Astrocyte (in vitro differentiated cells and primary cell): ENCODE data around the gene SC5D. TPM values are rescaled to one million over a fixed set of nuclear protein-coding genes. Genes with fewer than 3 reads are reported as not detected.

Experiments used
- DNase-seq: peaks from one replicate; pipeline ENCODE4 v3.0.0-alpha.2; 2010; ENCODE audit warnings: low read depth
- FAIRE-seq: peaks from 2 replicates; lab custom pipeline; 2011; peaks lifted over from hg19 to GRCh38; lab: Jason Lieb, UNC
- H2AFZ ChIP-seq: 2 replicates; pipeline ENCODE4 v1.6.0; 2012; ENCODE audit warnings: low read depth, low read length, inconsistent platforms
- H3K27ac ChIP-seq: 2 replicates; pipeline ENCODE4 v1.5.1; 2011; ENCODE audit warnings: low read depth, low read length, inconsistent platforms
- H3K27me3 ChIP-seq: 2 replicates; pipeline ENCODE4 v1.6.0; 2011; ENCODE audit warnings: low read length, inconsistent platforms; ENCODE audit not compliant: insufficient read depth
- H3K36me3 ChIP-seq: 2 replicates; pipeline ENCODE4 v1.5.1; 2011; ENCODE audit warnings: low read length, inconsistent platforms; ENCODE audit not compliant: insufficient read depth
- H3K4me1 ChIP-seq: 2 replicates; pipeline ENCODE4 v1.5.1; 2011; ENCODE audit warnings: low read length, inconsistent platforms; ENCODE audit not compliant: insufficient read depth
- H3K4me2 ChIP-seq: 2 replicates; pipeline ENCODE4 v1.6.0; 2012; ENCODE audit warnings: low read length, inconsistent platforms
- H3K4me3 ChIP-seq: 2 replicates; pipeline ENCODE4 v1.5.1; 2011; ENCODE audit warnings: low read depth, mild to moderate bottlenecking, low read length, inconsistent platforms; ENCODE audit not compliant: insufficient read depth
- H3K79me2 ChIP-seq: 2 replicates; pipeline ENCODE4 v1.6.0; 2012; ENCODE audit warnings: mild to moderate bottlenecking, low read length, inconsistent platforms; ENCODE audit not compliant: insufficient read depth
- H3K9ac ChIP-seq: 2 replicates; pipeline ENCODE4 v1.6.0; 2012; ENCODE audit warnings: mild to moderate bottlenecking, low read length, inconsistent platforms
- H3K9me3 ChIP-seq: 2 replicates; pipeline ENCODE4 v1.5.1; 2012; ENCODE audit warnings: low read depth, mild to moderate bottlenecking, low read length, inconsistent platforms; ENCODE audit not compliant: insufficient read depth
- H4K20me1 ChIP-seq: 2 replicates; pipeline ENCODE4 v1.6.0; 2012; ENCODE audit warnings: low read length, inconsistent platforms; ENCODE audit not compliant: insufficient read depth
- H3K27ac Mint-ChIP-seq: one replicate; pipeline ENCODE4 v1.8.0; 2021; ENCODE audit warnings: mild to moderate bottlenecking, mixed read lengths; ENCODE audit not compliant: unreplicated experiment
- H3K27me3 Mint-ChIP-seq: one replicate; pipeline ENCODE4 v1.8.0; 2021; ENCODE audit warnings: low read depth, mixed read lengths; ENCODE audit not compliant: unreplicated experiment
- H3K36me3 Mint-ChIP-seq: one replicate; pipeline ENCODE4 v1.8.0; 2021; ENCODE audit warnings: low read depth, mixed read lengths; ENCODE audit not compliant: unreplicated experiment
- H3K4me1 Mint-ChIP-seq: one replicate; pipeline ENCODE4 v1.8.0; 2021; ENCODE audit warnings: low read depth, mixed read lengths; ENCODE audit not compliant: unreplicated experiment
- H3K4me3 Mint-ChIP-seq: one replicate; pipeline ENCODE4 v1.8.0; 2021; ENCODE audit warnings: mild to moderate bottlenecking, moderate library complexity, mixed read lengths; ENCODE audit not compliant: unreplicated experiment
- H3K9me3 Mint-ChIP-seq: one replicate; pipeline ENCODE4 v1.8.0; 2021; ENCODE audit warnings: mild to moderate bottlenecking, mixed read lengths; ENCODE audit not compliant: unreplicated experiment
- CTCF ChIP-seq: IDR thresholded peaks from 2 replicates; pipeline ENCODE4 v1.5.1; 2011; ENCODE audit warnings: low read depth, mild to moderate bottlenecking, inconsistent platforms, low read length, moderate library complexity; ENCODE audit not compliant: insufficient read depth
- EZH2 ChIP-seq: IDR thresholded peaks from 2 replicates; pipeline ENCODE4 v1.6.1; 2012; ENCODE audit warnings: mild to moderate bottlenecking, low read length, inconsistent platforms; ENCODE audit not compliant: insufficient read depth
- total RNA-seq: library from RNA; stranded (reverse); gene quantifications from 2 replicates; pipeline ENCODE4 v1.2.1, GENCODE V29; 2021

The SC5D gene
- total RNA-seq, 1 donor from 2014 or later = 81.8 TPM

DNA sequence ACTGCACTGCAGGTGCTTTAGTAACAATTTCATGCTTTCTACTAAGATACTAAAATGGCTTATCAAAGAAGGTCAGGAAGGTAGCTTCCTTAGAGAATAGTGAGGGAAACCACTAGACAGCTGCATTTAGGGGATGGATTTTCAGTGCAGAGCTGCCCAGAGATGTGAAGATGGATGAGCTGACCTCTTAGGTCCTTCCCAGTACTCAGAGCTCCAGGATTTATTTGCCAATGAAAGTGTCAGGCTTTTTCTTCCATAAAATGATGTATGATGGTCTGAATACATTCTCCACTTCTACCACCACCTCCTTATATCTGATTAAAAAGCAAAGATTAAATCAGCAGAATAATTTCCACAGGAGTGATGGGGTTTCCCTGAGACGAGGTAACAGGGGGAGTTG is 35.0 kb downstream of the SC5D start:
- no peaks in the 10 kb centered on the region for H3K4me1 Mint-ChIP-seq
- H2AFZ ChIP-seq = no peak overlapping the region
- H3K36me3 ChIP-seq = no peaks in the 10 kb centered on the region
- no peaks in the 10 kb centered on the region for H3K9me3 Mint-ChIP-seq
- H3K4me3 ChIP-seq = no peak overlapping the region
- no peaks in the 10 kb centered on the region for H3K36me3 Mint-ChIP-seq
- H3K79me2 ChIP-seq = no peaks in the 10 kb centered on the region
- H3K27ac Mint-ChIP-seq = no peak overlapping the region
- FAIRE-seq (no peak), DNase-seq (no peak)
- no peak overlapping the region for H3K9ac ChIP-seq
- TF ChIP-seq EZH2 (no peak), CTCF (no peak)
- H4K20me1 ChIP-seq = no peaks in the 10 kb centered on the region
- H3K27me3 ChIP-seq = peaks cover 4% of the 10 kb centered on the region
- no peaks in the 10 kb centered on the region for H3K4me1 ChIP-seq
- no peak overlapping the region for H3K27ac ChIP-seq
- no peaks in the 10 kb centered on the region for H3K9me3 ChIP-seq
- no peak overlapping the region for H3K4me3 Mint-ChIP-seq
- no peak overlapping the region for H3K4me2 ChIP-seq
- peaks cover 10% of the 10 kb centered on the region for H3K27me3 Mint-ChIP-seq

- Histone ChIP-seq H3K4me1 (no peaks in the 10 kb centered on the region), H3K27me3 (peaks cover 8% of the 10 kb centered on the region), H3K9ac (no peak overlapping the region), H3K4me3 (no peak overlapping the region), H2AFZ (no peak overlapping the region), H3K36me3 (no peaks in the 10 kb centered on the region), H3K9me3 (no peaks in the 10 kb centered on the region), H4K20me1 (no peaks in the 10 kb centered on the region), H3K79me2 (no peaks in the 10 kb centered on the region), H3K4me2 (no peak overlapping the region), H3K27ac (no peak overlapping the region)
- no peak overlapping the region for H3K4me3 Mint-ChIP-seq
- no peaks in the 10 kb centered on the region for H3K4me1 Mint-ChIP-seq
- no peak overlapping the region for H3K27ac Mint-ChIP-seq
- H3K36me3 Mint-ChIP-seq = no peaks in the 10 kb centered on the region
- DNase-seq = no peak
- H3K9me3 Mint-ChIP-seq = no peaks in the 10 kb centered on the region
- TF ChIP-seq EZH2 (no peak), CTCF (no peak)
- H3K27me3 Mint-ChIP-seq = peaks cover 10% of the 10 kb centered on the region
- FAIRE-seq = no peak
Observed at GRCh38 chr11:121328176-121328966, 35.8 kb downstream of the SC5D start.
